HG03135 (cell line): ENCODE measurements around the gene IL6R.
"Not testable (repeated sequence)": the region's sequence is repeated elsewhere in the genome, so short reads cannot be mapped to it uniquely, and the experiment has no call there.

ENCODE experiments used
- ATAC-seq: cut with Tn5 transposase; IDR thresholded peaks from one replicate; pipeline ENCODE4 v1.9.1; 2021; ENCODE audit warnings: mild to moderate bottlenecking, moderate library complexity; ENCODE audit not compliant: unreplicated experiment

Gene IL6R

DNA sequence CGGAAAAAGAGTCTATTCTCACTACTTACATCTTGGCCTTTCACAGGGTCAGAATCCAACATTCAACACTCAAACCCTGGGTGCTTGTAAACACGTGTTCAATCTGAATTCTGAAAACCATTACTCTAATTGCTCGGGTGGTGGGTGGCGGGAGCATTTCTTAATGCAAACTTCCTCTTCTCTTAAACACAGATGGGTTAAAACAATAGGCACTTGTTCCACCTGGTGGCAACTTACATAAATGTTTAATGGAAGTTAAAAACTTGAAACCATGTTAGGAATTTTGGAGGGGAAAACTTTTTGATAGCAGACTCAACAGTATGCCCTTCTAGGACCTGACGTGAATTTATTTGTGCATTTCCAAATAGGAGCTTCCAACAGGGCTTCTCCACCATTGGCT lies 73.5 kb downstream of the IL6R start:
- no peak for ATAC-seq

DNA sequence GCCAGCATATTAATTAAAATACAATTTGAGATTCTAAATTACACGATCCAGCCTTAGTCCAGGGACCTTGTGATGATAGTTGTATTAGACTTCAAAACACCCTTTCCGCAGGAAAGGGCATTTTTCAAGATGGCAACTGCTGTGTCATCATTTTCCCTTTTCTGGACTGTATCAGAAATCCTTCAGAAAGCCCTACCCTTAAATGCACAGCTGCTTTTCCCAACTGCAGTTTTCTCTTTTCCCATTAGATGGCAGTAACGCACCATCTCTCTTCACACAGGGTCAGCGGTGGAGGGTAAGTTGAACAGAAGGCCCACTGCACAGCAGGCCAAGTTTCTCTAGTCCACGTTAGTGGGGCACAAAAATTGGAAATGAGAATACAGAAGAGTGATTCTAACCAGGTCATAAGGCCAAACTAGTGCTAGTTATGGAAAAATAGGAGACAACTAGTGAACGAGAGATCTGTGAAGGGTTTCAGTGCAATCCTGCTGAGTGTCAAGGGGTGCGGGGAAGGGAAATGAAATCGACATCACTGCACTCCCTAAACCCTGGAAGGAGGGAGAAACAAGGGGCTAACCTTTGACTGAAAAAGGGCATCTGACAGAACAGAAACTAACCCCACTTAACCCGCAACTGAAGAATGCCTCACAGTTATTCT lies 74.8 kb downstream of the IL6R start:
- no peak for ATAC-seq

DNA sequence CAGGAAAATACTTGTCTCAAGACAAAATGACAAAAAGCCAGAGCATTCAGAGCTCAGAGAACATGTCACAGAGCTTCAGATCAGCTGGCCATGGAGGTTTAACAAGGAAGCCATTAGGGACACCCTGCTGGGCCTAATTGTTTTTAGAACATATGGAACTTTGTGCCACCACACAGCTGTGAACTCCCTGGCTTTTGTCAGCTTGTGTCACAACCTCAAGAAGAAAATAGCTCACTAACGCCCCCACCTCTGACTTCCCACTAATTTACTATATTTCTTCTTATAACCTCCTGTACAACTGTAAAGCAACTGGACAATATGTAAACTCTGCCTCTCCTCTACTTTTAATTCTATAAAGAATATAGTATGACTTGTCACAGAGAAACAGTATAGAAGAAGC lies 75.9 kb downstream of the IL6R start:
- no peak for ATAC-seq

- no peak for ATAC-seq
Observed at GRCh38 chr1:154483941-154484803, 79.0 kb downstream of the IL6R start.

- no peak for ATAC-seq
Observed at GRCh38 chr1:154485106-154485505, 80.0 kb downstream of the IL6R start.

DNA sequence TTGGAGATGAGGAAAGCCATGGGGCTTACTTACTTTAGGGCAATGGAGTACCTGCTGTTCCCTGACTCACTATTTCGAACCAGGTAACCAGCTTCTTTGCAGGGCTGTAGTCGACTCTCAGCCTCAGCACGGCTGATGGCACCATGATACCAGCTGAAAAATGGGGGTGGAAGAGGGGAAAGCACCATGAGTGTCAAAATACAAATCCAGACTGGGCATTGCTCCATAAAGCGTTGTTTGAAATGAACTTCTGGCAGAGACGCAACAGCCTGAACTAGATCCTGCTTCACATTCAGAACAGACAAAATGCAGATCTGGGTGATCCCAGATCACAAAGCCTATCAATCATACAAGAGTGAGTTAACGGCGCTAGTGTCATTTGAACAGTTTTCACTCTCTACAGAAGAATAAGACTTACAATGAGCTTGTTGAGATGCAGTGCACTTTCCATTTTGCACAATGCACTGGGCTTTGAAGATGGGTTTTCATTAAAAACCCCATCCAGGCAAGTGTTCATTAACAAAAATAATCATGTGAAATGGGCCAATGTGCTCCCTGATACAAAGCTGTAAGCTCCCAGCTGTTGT lies 80.9 kb downstream of the IL6R start:
- ATAC-seq: no peak

- ATAC-seq: not testable (repeated sequence)
Observed at GRCh38 chr1:154486756-154487155, 81.6 kb downstream of the IL6R start.

DNA sequence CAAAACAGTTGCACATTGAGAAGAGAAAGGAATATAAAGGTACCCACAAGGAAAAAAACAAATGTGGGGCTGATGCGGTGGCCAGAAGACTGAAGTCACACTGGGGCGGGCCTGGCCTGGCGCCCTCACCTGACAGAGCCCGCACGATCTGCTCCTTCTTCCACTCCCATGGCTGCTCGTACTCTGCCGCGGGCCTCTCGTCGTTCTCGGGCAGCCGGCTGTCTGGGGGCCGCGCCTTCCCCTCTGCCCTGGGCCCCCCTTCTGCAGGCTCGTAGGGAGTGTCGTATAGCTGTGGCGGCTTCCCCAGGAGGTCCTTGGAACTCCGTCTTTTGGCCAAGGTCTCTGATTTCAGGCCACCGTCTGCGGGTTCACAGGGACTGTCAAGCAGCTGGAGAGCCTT lies 83.8 kb downstream of the IL6R start:
- no peak for ATAC-seq

DNA sequence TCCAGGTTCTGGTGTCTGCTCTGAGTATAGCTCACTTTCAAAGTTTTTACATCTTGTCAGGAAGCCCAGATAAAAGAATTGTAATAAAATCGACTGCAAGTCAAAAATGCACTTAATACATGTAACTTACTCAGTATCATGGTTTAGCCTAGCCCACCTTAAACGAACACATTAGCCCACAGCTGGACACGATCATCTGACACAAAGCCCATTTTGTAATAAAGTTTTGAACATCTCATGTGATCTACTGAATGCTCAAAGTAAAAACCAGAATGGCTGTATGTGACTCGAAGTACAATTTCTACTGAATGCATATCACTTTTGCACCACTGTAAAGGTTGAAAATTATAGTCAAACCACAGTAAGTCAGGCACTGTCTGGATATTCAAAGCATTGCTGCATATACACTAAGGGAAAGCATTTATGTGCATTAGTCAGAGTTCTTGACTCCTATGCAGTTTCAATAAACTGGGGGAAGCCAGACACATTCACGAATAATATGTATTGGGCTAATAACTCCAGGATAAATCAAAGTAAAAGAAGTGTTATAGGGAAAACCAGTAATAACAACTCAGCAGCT lies 84.6 kb downstream of the IL6R start:
- ATAC-seq: no peak

DNA sequence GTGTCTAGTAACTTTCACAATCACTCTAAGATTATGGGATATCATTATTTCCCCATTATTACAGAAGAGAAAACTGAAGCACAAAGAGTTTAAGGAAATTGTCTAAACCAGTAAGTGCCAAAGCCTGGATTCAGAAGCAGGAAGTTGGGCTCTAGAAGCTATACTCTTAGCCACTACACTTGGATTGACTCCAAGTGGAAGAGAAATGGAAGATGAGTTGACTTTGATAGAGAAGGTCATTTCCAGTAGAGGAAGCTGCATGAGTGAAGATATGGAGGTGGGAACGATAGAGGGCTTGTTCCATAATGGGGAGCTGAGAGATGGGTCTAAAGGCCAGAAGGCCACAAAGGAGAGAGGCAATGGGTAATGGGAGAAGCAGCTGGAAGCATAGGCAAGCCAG lies 85.2 kb downstream of the IL6R start:
- ATAC-seq: no peak

DNA sequence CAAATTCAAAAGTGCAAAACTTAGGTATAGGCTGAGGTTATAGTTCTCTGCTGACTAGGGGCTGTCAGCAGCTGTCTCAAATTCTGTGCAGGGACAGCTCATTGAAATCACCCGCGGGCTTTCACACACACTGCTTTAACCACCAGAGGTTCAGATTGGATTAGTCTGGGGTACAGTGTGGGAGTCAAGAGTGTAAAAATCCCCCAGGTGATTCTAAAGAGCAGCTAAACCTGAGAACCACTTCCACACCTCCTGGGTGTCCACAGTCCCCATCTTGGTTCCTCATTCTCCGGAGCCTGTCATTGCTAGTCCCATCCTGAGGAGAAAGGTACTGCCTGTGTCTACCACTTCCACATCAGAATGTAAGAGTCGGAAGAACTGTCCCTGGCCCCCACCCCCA lies 87.0 kb downstream of the IL6R start:
- no peak for ATAC-seq

- no peak for ATAC-seq
Observed at GRCh38 chr1:154493276-154493675, 88.1 kb downstream of the IL6R start.

GRCh38 chr1:154495496-154496273 lies 90.5 kb downstream of the IL6R start:
- no peak for ATAC-seq

- no peak for ATAC-seq
Observed at GRCh38 chr1:154496383-154496782, 91.2 kb downstream of the IL6R start.

DNA sequence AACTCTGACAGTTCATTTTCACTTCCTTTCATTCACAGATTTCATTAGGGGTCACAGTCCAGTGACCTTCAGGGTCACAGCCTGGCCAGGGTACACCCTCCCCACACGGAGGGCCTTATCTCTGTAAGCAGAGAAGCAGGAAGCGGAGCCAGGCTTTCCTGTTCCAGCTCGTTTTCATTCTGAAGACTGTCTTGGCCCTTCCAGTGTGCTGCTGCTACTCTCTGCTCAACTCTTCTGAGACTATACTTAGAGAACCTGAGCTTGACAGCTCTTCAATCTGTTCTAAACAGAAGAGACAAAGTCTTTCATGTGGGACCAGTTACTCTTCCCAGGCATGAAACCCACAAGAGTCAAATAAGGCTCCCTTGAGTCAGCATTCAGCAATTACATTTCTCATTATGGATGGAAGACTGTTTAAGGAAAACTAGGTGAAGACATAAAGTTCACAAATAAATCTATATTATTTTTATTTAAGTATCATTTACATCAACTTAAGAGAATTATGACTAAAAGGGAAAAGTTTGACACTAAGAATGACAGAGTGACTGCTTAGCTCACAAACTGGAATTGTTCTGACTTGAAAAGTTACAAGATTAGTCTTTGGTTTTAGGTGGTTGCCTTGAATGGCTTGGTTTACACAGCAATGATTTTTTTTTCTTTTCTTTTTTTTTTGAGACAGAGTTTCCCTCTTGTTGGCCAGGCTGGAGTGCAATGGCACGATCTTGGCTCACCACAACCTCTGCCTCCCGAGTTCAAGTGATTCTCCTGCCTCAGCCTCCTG lies 92.1 kb downstream of the IL6R start:
- ATAC-seq: no peak

GRCh38 chr1:154499446-154499845 lies 94.3 kb downstream of the IL6R start:
- no peak for ATAC-seq

DNA sequence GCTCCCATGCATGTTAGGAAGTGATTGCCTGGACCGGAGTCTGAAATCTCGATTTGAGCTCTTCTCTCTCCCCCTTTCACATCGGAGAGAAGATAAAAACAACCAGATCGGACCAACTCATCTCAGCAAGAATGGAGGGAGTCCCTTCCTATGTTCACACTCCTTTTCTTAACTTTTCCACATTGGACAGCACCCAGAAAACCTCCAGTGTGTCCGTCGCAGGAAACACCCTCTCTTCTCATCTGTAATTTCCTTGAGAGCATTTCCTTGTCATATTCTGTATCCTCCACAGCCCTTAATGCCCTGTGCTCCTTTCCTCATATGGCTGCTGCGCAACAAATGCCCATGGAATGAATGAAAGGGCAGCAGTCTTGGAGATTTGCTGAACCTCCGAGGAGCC lies 95.4 kb downstream of the IL6R start:
- no peak for ATAC-seq

DNA sequence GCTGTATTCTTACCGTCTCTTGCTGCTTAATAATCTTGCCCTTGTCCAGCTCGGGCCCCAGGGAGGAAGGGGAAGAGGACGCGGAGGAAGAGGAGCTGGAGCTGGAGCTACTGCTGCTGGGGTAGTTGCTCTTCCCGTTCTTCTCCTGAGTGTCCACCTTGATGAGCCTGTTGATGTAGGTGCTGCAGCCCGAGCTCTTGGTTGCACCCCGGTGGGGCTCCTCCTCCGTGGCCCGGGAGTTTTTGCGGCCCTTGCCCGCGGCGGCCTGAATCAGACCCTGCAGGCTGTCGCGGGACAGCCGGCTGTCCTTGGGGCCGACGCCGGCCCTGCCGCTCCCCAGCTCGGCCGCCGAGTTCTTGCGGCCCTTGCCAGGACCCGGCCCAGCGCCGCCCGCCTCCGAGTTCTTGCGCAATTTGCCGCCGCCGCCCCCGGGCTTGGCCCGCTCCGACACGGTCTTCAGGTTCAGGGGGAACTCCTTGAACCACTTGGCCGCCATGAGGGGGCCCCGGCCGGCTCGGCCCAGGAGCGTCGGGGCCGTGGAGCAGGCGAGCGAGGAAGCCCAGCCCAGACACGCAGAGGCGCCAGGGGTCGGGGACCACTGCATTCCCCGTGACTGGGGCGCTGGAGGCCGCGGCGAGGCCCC lies 96.4 kb downstream of the IL6R start:
- ATAC-seq: no peak

GRCh38 chr1:154502066-154502743 lies 97.1 kb downstream of the IL6R start, which contains the start of the genes SHE and TDRD10:
SHE (minus strand) TSS chr1:154502412; CDS start chr1:154502026, 386 bp downstream.
TDRD10 (plus strand) TSS chr1:154502219; CDS start chr1:154506904, 4,685 bp downstream.
- ATAC-seq: no peak
